Epidermal melanocyte (primary cell): Measurements from ENCODE around the gene DDA1.

ENCODE experiments used
- DNase-seq: peaks from one replicate; pipeline ENCODE4 v3.0.0; 2011; ENCODE audit warnings: low spot score; ENCODE audit not compliant: insufficient read length

The DDA1 gene

DNA sequence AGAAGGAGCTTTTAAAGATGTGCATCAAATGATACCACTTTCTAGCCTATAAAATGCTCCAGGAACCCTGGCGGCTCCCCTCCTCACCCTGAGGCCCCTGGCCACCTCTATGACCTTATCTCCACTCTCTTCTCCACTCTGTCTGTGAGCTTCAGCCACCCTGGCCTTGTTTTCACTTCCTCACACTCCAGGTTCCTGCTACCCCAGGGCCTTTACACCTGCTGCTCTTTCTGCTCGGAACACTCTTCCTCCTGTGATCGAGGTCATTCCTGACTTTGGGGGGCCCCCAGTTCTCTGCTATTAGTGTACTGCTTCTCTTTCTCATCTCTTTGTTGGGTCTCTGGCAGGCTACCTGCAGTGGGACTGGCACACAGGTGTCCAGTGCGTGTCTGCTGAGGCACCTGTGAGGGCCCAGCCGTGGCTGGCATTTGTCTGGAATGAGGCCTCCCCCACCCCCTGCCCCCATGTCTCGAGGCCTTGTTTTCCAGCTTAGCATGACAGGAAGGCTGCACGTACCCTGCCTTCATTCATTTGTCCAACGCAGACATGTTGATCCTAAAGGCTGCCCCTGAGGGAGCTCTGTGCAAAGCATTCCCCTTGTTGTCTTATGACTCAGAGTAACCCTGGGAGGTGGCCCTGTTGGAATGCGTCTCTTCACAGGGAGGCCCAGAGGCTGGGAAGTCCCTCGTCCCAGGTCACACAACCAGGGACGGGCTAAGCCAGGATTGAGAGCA is 2.3 kb downstream of the DDA1 start:
- no peak for DNase-seq

DNA sequence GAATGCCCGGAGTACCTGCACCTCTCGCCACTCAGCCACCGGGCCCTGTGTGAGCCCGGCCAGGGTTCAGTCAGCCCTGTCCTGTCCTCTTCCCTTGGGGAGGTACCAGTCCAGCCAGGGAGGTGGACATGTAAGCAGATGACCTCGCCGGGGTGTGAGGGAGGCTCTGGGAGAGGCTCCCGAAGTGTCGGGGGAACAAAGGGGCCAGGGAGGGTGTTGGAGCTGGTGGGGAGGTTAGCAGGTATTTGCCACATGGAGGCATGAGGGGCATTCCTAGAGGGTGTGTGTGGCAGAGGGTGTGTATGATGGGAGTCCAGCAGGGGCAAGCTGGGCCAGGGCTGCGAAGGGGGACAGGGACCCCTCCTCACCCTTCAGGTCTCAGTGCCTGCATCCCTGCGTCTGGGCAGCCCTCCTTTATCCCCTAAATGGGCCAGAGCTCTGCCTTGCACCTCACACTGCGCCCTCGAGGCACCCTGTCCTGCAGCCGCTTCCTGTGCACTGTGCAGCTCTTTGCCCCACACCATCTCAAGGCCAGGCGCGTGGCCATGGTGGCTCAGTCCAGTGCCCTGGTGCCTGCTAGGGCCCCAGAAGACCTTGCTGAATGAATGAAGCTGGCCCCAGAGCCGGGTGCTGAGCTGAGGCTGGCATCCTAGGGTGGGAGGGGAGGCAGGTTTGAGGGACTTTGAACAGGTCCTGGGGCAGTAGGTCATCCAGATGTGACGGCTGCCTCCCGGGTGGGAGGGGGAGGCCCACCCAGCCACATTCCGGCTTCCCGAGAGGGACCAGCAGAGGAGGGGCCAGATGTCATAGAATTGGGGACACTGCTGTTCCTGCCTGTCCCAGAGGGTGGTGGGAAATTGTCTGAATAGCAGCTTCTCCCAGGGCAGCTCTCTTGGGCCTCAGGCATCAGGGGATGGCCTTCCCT is 3.1 kb downstream of the DDA1 start:
- no peak for DNase-seq

DNA sequence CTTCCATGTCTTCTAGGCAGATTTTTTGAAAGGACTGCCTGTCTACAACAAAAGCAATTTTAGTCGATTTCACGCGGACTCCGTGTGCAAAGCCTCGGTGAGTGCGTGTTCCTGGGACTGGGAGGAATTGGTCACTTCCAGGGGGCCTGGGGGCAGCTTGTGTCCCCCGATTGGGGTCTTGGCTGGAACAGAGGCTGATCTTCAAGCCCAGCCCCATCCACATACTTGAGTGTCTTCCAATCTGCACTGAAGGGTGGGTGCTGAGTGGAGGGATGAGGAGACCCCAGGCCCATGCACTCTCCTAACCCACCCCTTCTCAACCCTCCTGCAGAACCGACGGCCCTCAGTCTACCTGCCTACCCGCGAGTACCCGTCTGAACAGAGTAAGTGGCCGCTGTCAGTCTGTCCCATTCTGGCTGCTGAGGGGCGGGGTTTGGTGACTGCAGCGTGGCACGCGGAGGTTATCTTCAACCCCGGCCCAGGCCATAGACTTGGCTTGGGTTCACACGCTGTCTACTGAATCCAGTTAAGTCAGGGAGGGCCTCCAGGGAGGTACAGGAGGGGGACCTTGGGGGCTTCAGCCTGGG is 4.7 kb downstream of the DDA1 start:
- DNase-seq, result no peak

DNA sequence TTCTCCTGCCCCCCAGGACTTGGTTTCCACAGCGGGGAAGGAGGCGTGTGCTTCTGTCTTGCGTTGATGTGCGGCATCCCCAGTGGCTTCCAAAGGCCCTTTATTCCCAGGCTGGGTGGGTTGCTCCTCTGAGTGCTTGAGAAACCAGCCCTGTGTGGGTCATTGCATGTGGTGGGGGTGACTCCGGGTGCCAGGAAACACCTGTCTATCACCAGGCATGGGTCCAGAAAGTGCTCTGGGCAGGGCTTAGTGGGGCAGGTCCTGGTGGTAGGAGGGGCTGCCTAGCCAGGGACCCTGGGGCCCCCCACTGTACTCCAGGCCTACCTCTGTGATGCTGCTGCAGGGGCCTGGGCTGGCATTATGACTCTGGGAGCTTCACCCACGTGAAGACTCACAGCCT is 9.6 kb downstream of the DDA1 start:
- DNase-seq, result no peak

DNA sequence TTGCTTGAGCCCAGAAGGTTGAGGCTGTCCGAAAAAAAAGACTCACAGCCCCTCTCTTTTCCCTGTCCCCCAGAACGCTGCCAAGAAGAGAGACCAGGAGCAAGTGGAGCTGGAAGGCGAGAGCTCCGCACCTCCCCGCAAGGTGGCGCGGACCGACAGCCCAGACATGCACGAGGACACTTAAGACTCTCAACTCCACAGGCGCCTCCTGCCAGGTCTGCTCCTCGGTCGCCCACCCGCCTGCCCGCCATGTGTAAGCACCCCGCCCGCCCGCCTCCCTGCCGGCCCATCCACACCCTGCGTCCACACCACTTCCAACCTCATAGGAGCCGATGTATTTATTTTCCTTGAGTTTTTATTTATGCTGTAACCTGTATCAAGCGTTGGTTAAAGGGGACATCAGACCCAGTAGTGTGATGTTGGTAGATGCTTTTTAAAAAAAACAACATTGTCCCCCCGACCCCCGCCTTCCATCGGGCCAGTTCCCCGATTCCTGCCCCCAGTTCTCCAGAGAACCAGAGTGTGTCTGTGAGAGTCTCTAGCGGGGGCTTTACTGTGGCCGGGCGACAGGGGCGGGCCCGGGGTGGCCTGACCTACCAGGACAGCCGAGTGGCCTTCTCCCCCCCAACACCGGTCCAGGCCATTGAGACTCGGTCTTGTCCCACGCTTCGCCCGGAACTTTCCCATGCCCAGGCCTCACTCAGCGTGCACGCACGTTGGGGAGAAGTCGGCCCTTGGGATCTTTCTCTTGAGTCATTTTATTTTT is 10.3 kb downstream of the DDA1 start:
- no peak for DNase-seq

DNA sequence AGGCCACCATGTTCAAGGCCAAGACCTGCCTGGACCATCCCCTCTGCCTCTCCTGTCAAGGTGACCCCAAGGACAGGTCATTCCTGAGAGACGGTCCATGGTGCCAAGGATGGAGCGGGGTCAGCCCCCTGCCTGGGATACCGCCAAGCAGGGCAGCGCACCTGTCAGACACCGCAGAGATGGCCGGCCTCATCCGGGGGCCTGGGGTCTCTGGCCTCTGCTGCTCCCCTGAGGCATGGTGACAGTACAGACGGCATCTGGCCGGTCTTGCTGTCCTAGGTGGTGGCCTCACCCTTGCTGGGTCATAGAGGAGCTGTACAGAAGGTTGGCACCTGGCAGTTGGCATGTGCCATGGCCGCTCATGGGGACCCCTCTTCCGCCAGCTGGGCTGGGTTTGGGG is 11.1 kb downstream of the DDA1 start:
- no peak for DNase-seq

DNA sequence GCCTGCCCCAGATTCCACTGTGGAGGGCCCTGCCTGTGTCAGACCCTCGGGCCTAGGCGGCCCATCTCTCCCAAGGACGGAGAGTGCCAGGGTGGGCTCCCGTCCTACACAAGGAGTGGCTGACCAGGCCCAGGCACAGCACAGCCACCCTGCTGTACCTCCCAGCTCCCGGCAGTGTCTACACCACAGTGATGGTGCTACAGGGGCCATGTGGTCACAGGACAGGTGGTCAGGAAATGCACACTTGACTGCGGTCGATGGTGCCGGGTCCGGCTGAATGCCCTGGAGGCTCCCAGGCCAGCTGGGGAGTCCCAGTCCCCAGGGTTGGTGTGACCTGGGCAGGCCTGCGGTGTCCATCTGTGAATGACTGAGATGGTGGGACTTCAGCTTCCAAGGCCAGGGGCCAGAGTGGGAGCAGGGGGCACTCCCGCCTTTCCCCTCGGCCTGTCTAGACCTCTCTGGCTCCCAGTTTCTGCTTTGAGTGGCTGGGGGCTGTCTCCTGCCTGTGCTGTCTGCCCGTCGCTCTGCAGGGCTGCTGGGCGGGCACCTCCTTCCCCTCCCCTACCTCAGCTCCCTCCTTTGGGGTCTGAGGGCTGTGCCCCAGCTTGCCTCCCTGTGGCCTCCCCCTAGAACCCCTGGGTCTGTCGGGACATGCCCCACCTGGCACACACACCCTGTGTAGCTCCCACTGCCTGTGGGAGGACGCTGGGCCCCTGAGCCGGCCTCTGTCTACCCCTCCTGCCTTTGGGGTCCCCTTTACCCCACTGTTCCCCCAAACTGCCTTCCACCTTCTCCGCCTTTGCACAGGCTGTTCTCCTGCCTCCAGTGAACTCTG is 12.5 kb downstream of the DDA1 start:
- DNase-seq, result no peak

DNA sequence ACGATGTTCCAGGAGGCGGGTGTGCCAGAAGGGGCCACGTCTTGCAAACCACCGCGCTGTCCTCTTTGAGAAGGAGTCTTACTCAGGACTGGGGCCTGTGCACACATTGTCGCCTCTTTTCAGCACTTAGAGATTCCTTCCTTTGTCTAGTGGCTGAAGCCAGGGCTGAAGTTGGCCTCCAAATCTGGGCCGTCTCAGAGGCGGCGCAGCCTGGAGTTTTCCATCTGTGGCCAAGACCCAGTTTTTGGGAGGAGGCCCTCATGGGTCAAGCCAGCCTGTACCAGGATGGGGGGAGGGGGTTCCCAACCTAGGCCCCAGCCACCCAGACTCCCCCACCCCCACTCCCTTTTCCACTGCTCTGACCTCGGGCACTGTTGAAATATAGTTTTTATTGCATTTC is 13.5 kb downstream of the DDA1 start:
- no peak for DNase-seq

DNA sequence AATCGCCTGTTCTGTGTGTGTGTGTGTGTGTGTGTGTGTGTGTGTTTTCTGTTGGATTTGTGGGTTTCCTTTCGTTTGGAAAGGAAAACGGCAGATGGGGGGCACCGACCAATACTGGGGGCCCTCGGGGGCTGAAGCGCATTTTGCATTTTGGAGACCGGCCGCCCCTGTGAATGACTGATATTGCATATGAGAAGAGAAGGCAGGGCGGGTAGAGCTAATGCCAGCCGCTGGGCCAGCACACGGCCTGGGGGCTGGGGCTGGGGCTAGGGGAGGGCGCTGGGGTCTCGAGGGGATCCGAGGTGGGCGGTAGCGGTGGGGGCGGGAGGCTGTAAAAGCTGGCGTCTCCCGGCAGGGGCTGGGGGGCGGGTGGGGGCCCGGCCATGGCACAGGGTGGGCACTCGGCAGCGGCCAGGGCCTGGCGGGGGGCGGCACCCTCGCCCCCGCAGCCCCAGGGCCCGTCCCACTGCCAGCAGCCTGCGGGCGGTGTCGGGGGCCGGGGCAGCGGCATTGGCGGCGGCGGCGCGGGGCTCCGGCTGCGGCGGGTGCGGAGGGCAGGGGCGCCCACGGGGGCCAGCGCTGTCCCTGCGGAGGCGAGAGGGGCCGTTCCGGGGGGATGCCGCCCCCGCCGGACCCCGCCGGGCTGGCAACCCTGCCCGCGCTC is 14.1 kb downstream of the DDA1 start:
- no peak for DNase-seq

DNA sequence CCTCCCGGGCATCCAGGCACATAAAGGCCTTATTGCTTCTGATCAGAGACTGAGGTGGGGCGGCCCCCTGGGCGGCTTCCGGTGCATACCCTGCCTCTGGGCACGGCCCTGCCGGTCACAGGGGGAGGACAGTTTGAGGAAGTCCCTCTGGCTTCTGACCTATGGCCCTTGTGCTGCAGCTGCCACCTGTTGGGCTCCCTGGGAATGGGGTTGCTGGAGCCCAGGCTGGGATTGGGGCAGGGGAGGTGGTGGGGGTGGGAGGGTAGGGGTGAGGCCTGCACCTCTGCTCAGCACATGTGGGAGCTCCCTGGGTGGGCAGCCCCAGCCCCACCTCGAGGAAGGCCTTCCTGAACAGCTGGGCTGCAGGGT is 14.6 kb downstream of the DDA1 start:
- DNase-seq, result peak; percentile 53

DNA sequence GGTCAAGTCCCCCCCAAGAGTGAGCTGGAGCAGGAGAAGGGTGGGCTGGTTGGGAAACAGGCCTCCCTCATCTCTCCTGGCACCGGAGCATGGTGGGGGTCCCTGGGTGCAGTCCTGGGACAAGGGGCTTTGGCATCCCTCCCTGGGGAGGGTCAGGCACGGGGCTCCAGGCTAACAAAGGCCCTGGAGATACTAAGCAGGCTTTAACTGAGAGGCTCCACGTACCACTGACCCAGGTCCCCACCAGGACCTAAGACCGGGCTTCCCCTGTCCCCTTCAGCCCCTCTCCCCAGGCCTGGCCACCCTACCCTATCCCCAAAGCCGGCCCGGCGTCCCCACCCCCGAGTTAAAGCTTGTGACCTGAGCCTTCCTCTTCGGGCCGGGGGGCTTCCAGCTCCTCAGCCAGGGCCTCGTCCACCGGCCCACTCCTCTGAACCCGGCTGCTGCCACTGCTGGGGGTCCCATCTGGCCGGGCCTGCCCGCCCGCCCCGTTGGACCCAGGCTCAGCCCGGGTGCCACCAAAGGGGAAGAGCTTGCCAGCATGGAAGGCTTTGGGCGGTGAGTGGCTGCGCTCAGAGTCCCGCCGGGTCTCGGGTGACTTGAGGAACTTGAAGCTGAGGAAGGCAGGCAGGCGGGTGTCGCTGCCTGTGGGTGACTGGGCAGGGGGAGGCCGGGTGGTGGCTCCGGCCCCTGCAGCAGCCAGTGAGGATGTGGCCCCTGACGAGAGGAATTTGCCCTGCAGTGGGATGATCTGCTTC is 15.2 kb downstream of the DDA1 start:
- DNase-seq, result peak; percentile 17

DNA sequence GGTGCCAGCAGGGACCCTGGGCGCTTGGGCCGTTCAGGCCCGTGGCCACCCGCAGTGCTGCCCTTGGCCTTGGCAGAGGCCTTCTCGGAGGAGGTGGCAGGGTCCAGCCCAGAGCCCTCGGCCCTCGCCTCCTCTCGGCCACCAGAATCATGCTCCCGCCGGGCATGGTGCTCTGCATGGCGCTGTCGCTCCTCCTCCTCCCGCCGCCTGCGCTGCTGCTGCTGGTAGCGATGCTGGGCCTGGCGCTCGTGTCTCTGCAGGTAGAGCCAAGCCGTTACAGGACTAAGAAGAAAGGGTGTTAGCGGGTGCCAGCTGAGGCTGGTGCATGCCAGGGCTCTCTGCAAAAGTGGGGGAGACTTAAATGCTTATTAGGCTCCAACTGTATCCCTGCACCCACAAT is 15.8 kb downstream of the DDA1 start:
- DNase-seq, result no peak

DNA sequence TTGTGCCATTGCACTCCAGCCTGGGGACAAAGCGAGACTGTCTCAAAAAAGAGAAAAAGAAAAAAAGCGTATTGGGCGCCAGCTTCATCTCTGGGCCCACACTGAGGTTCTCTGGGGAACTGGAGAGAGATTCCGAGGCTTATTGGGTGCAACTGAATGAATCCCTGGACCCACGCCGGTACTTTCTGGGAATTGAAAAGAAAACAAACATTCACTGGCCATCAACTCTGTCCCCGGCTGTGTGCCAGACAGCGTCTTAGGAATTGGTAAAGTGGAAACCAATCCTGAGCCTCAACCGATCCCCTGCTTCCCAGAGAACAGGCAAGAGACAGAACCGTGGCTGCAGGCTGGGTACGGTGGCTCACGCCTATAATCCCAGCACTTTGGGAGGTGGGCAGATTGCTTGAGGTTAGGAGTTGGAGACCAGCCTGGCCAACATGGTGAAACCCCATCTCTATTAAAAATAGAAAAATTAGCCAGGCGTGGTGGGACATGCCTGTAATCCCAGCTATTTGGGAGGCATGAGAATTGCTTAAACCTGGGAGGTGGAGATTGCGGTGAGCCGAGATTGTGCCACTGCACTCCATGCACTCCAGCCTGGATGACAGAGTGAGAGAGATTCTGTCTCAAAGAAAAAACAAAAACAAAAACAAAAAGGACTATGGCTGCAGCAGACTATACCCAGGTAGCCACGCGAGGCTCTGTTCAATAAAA is 16.7 kb downstream of the DDA1 start:
- DNase-seq, result peak; percentile 18

DNA sequence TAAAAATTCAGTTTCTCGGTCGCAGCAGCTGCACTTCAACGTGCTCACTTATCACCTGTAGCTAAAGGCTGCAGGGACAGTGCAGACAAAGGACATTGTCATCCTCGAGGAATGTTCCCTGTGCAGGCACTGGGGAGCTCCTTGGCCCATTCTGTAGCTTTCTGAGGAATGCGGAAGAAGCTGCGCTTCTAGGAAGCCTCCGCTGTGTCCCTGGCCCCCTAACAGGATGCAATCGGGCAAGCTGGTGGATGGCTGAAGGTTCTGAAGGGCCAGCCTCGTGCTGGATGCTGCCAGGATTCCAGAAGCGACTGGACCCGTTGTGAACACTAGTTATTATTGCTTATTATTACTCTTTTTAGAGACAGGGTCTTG is 17.2 kb downstream of the DDA1 start:
- DNase-seq, result peak; percentile 20

DNA sequence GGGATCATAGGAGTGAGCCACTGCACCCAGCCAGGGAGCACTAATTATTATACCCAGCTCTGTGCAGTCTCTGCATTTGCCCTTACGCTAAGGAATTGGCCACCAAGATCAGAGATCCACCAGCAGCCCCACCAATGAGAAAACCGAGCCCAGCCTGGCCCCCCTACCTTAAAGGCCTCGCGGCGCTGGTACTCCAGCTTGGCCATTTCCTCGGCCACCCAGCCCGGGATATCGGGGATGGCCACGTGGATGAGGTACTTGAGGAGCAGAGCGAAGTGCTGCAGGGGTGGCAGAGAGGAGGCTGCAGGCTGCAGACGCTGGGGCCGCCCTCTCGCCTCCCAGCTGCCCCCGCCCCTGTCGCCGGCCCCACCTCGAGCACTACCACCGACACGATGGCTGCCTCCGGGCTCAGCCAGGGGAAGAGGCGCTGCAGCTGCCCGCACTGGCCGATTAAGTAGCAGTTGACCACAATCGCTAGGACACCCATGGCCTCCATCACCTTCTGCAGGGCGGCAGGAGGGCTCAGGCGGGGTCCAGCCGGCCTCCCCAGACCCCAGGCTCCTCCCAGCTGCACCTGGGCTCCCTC is 17.8 kb downstream of the DDA1 start:
- DNase-seq, result peak; percentile 11

DNA sequence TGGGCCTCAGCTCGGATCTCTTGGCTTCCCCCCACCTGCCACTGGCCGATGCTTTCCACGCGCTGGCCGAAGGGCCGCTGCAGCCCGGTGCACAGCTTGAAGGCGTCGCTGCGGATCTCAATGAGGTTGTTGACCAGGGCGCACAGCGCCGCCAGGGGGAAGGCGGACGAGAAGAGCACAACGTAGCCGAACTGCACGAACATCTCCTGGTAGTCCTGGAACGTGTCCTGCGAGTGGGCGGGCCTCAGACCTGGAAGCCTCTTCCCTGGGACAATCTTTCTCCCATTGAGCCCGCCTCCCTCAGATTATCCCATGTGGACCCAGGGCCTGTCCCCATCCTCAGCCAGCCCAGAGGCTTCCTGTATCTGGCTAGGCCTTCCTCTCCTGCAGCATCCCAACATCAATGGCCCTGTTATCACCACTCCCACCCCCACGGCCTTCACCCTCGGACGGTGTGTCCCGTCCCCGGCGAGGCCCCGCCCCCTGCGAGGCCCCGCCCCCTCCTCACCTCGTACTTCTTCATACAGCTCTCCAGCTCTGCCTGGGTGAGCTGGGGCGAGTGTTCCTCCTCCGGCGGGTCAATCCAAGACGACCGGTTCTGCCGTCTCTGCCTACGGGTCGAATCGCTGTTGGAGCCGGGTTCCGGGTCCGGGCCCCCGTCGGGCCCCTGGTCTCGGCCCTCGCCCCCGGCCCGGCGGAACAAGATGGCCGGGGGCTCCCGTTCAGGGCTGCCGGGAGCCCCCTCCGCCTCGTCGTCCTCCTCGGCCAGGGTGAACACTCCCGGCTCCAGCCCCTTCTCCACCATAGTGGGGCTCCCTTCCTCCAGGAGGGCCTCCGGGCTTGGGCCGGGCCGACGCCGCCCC is 18.5 kb downstream of the DDA1 start:
- peak; percentile 21 for DNase-seq

DNA sequence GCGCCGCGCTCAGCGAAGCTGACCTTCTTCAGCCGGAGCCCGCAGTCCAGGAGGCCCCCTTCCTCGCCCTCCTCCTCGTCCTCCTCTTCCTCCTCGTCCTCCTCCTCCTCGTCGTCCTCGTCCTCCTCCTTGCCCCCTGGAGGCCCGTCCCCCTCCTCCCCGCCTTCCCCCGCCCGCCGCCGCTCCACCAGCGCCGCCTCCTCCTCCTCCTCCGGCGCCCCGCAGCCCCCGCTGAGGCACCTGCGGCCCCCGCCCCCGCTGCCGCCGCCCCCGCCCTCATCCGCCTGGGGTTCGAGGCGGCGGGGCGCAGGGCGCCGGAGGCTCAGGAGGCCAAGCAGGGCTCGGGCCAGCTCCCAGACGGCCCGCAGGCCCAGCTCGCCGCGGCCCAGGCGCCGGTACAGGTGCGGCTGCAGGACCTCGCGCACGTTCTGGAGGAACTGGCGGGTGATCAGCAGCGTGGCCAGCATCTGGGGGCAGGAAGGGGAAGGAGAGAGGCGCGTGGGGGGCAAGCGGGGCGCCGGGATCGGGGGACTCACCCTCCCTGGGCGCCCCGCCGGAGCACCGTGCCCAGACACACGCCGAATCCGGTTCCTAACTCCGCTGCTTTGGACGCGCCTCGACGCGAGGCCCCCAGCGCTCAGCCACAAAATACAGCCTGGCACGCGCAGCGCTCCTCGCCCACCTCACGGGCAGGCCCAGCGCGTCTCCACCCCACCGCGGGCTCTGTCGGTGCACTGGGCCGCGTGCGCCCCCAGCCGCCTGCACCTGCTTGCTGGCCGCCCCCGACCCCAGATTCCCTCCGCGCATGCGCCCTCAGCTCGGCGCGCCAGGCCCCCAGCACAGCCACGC is 19.4 kb downstream of the DDA1 start:
- peak; percentile 15 for DNase-seq
